Activated naive CD8-positive, alpha-beta T cell (primary cell): ENCODE data around the gene NCBP2.

ENCODE experiments used
- H3K27ac Mint-ChIP-seq: one replicate; pipeline ENCODE4 v1.8.0; 2021; ENCODE audit warnings: mixed read lengths
- H3K27me3 Mint-ChIP-seq: one replicate; pipeline ENCODE4 v1.8.0; 2021; ENCODE audit warnings: mixed read lengths
- H3K36me3 Mint-ChIP-seq: one replicate; pipeline ENCODE4 v1.8.0; 2021; ENCODE audit warnings: mixed read lengths
- H3K4me1 Mint-ChIP-seq: one replicate; pipeline ENCODE4 v1.8.0; 2021; ENCODE audit warnings: low read depth, mixed read lengths
- H3K4me3 Mint-ChIP-seq: one replicate; pipeline ENCODE4 v1.8.0; 2021; ENCODE audit warnings: mild to moderate bottlenecking, mixed read lengths
- H3K9me3 Mint-ChIP-seq: one replicate; pipeline ENCODE4 v1.8.0; 2021; ENCODE audit warnings: low read depth, mixed read lengths

NCBP2 gene

DNA sequence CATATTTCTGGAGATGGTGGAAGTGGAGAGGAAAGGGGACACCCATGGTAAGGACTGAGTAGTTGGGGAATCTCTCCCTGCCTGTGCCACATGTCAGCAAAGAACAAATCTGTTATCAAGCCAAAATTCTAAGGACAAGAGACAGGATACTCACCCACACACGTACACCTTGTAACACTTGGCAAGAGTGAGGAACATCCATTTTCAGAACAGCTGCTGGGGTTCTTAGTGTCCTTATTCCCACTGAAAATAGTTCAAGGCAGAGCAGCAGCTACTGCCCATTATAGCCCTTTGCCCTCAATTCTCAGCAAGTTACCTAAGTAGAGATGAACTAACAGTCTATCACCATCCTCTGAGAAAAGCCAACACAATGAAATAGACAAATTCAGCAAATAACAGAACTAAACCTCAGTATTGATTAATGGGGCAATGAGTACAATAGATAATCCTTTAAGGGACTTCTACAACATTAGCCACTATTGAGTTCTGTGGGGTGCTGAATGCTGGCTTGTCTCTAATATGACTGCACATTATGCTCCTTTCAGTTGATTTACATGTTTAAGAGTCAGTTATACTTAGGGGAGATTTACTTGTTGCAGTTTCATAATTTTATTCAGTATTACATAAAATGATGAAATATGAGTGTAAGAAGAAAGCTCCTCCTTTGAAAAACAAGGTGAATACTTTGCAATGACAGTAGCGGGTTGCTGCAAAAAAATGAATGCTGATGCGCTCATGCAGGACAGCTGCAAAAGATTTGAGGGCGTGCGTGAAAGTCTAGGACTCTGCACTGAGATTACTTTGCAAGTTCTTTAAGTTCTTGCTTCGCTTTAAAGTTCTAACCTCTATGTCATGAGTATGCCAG is 52.3 kb downstream of the NCBP2 start:
- Mint-ChIP-seq H3K27ac (no peak overlapping the region), H3K4me1 (peaks cover 39% of the 10 kb centered on the region)

DNA sequence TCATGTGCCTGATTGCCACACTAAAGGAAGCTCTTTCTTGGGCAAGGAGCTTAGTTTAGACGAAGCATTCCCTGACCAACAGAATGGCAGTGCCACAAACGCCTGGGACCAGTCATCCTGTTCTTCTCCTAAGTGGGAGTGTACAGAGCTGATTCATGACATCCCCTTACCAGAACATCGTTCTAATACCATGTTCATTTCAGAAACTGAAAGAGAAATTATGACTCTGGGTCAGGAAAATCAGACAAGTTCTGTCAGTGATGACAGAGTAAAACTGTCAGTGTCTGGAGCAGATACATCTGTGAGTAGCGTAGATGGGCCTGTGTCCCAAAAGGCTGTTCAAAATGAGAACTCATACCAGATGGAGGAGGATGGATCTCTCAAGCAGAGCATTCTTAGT is 56.2 kb downstream of the NCBP2 start:
- no peaks in the 10 kb centered on the region for H3K9me3 Mint-ChIP-seq
- no peak overlapping the region for H3K4me3 Mint-ChIP-seq
- no peaks in the 10 kb centered on the region for H3K27me3 Mint-ChIP-seq
- peaks cover 45% of the 10 kb centered on the region for H3K4me1 Mint-ChIP-seq
- peaks cover 2% of the 10 kb centered on the region for H3K36me3 Mint-ChIP-seq
- H3K27ac Mint-ChIP-seq: peak overlapping the region; percentile 34

More for the DNA sequence above, 52.3 kb downstream of the NCBP2 start:
- Mint-ChIP-seq H3K4me3 (no peak overlapping the region), H3K36me3 (peaks cover 2% of the 10 kb centered on the region), H3K9me3 (no peaks in the 10 kb centered on the region), H3K27me3 (no peaks in the 10 kb centered on the region)
